OCI-LY1 (cell line): ENCODE measurements around the gene OR56A1.

Experiments used
- CTCF ChIP-seq: fragments of 200-600 bp; sonication (generic), shearing (Covaris generic); IDR thresholded peaks from 2 replicates; pipeline ENCODE4 v1.5.1; 2017; ENCODE audit warnings: mild to moderate bottlenecking, antibody characterized with exemption, low read length, moderate library complexity, mixed read lengths
- EZH2 ChIP-seq: fragments of 200-600 bp; sonication (generic), shearing (Covaris generic); IDR thresholded peaks from 2 replicates; pipeline ENCODE4 v1.8.0; 2017; ENCODE audit warnings: borderline replicate concordance, mixed run types, mild to moderate bottlenecking, antibody characterized with exemption, low read length, moderate library complexity, mixed read lengths

DNA sequence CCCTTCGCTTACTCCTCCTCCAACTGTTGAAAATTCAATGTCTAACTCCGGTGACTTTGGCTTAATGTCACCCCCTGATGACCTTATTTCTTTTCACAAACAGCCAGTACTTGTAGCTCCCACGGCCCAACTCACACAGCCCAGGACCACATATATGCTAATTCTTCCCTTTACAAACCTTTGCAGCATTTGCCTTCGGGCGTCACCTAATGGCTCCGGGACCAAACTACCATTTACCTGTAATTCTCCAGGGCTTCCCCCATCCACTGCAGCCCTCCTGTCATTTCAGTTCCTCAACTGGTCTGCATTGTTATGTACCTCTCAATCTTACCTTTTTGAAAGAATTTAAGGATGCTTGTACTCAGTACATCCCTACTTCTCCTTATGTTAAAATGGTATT, 47.2 kb upstream of the OR56A1 start:
- TF ChIP-seq EZH2: no peak
- TF ChIP-seq CTCF: no peak
